Ascending aorta (tissue), 2 donors: ENCODE results near the gene DCTPP1. TPM values are rescaled to one million over a fixed set of nuclear protein-coding genes. Genes with fewer than 3 reads are reported as not detected.

Experiments
- DNase-seq, 2 donors: peaks; one replicate each; pipeline ENCODE4 v3.0.0-alpha.2; 2019; ENCODE audit warnings: low spot score in 2 of 2
- H3K27ac ChIP-seq, 2 donors: fragments of 200-600 bp; sonication (generic); one replicate each; pipeline ENCODE4 v1.5.1; 2016 to 2017; ENCODE audit warnings: mild to moderate bottlenecking in 1 of 2
- H3K27me3 ChIP-seq: fragments of 200-600 bp; sonication (generic); one replicate; pipeline ENCODE4 v1.5.1; 2017
- H3K36me3 ChIP-seq, 2 donors: fragments of 200-600 bp; sonication (generic); one replicate each; pipeline ENCODE4 v1.5.1; 2016
- H3K4me1 ChIP-seq, 2 donors: fragments of 200-600 bp; sonication (generic); one replicate each; pipeline ENCODE4 v1.5.1; 2016 to 2017; ENCODE audit warnings: mild to moderate bottlenecking in 1 of 2
- H3K4me3 ChIP-seq, 2 donors: fragments of 200-600 bp; sonication (generic); one replicate each; pipeline ENCODE4 v1.5.1; 2016 to 2017; ENCODE audit warnings: mild to moderate bottlenecking in 1 of 2
- H3K9me3 ChIP-seq, 2 donors: fragments of 200-600 bp; sonication (generic); one replicate each; pipeline ENCODE4 v1.5.1; 2016
- intact Hi-C: fragments of 100-400 bp; cut with DNase I; formaldehyde crosslinking; loops from one replicate; pipeline ENCODE4 v1.15.1; 2023
- total RNA-seq: library from RNA; depleted of rRNA; stranded (reverse); fragments of >200 nt; gene quantifications from one replicate; pipeline ENCODE4 v1.1.0, GENCODE V29; 2016
- TF ChIP-seq, protein P1 (sequence below), 3 experiments: fragments of 200-600 bp in 2 of 3; fragments of 450-650 bp in 1 of 3; sonication (generic) in 2 of 3; IDR thresholded peaks; one replicate each; pipeline ENCODE4 v1.5.1; 2016 to 2019; ENCODE audit warnings: antibody characterized with exemption in 3 of 3, mild to moderate bottlenecking in 1 of 3, moderate library complexity in 1 of 3

DCTPP1 gene
- total RNA-seq, 1 donor from 2014 or later: 7.2 TPM

DNA sequence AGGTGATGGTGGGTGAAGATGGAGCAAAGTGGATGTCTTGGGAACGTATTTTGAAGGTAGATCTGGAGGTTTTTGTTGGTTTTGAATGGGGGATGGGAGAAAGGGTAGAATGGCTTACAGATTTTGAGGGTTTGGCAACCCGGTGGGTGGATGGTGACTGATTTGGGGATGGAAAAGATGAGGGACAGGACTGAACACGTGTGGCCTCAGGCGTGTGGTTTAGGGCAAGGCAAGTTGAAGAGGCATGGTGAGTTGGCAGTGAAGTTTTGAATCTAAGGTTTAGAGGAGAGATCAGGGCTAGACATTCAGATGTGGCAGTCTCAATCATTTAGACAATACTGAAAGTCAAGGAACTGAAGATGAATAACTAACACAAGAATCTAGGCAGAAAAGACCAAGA lies 5.0 kb upstream of the DCTPP1 start:
- Histone ChIP-seq H3K36me3 (no peaks in the 10 kb centered on the region), H3K4me1 (peaks cover 4% of the 10 kb centered on the region in 2 donors), H3K9me3 (no peaks in the 10 kb centered on the region), H3K27me3 (no peaks in the 10 kb centered on the region), H3K27ac (no peak overlapping the region), H3K4me3 (no peak overlapping the region)
- DNase-seq: no peak
- TF ChIP-seq, protein P1, sequence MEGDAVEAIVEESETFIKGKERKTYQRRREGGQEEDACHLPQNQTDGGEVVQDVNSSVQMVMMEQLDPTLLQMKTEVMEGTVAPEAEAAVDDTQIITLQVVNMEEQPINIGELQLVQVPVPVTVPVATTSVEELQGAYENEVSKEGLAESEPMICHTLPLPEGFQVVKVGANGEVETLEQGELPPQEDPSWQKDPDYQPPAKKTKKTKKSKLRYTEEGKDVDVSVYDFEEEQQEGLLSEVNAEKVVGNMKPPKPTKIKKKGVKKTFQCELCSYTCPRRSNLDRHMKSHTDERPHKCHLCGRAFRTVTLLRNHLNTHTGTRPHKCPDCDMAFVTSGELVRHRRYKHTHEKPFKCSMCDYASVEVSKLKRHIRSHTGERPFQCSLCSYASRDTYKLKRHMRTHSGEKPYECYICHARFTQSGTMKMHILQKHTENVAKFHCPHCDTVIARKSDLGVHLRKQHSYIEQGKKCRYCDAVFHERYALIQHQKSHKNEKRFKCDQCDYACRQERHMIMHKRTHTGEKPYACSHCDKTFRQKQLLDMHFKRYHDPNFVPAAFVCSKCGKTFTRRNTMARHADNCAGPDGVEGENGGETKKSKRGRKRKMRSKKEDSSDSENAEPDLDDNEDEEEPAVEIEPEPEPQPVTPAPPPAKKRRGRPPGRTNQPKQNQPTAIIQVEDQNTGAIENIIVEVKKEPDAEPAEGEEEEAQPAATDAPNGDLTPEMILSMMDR (IDR thresholded peaks at IDR 0.05): no peak
- intact Hi-C loops: no loop called here

DNA sequence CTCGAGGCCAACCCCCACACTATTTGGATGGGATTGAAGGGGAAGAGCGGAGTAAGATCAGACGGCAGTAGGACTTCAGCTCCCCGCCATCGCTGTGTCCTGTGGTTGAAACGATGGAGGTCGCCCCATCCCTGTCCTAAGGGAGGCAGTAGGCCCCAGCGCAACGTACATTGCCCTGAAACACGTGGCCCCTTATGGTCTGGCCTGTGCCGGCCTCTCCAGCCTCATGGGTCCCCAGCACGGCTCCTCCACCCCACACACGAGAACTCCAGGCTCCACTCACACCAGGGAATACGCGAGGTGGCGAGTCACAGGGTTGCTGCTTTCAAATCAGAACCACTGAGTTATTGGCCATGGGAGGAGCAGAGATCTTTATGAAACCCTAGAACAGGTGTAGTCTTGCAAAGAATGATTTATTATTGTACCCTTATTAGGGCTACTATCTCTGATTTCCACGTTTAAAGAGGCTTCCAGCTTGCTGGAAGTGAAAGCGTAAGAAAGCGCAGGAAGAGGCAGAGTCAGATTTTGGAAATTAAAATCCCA lies 669 bp upstream of the DCTPP1 start:
- TF ChIP-seq, protein P1 (IDR thresholded peaks at IDR 0.05): peak in 1 of 3 experiments; percentile 5
- peak overlapping the region; percentile 18 to 81 for H3K4me3 ChIP-seq
- peaks cover 4 to 11% of the 10 kb centered on the region in 2 donors for H3K4me1 ChIP-seq

DNA sequence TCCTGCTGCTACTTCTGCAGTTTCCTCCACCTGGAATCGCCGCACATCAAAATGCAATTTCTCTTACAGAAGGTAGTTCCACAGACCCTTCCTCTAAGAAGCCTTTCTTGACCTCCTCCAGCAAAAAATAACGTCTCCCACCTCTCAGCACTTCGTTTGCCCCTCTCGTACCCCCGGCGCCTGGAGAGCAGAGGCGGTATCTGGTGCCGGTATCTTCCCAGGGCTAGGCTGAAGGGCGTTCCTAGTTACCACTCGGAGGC lies 482 bp downstream of the DCTPP1 start:
- intact Hi-C loops: no loop called here
- peak overlapping the region; percentile 67 to 80 for H3K27ac ChIP-seq
- TF ChIP-seq, protein P1 (IDR thresholded peaks at IDR 0.05): no peak

More for the DNA sequence above, 669 bp upstream of the DCTPP1 start:
- Histone ChIP-seq H3K27me3 (no peaks in the 10 kb centered on the region), H3K36me3 (peaks cover 0 to under 1% of the 10 kb centered on the region in 2 donors), H3K27ac (peak overlapping the region; percentile 67 to 80), H3K9me3 (no peaks in the 10 kb centered on the region)
- no peak for DNase-seq
- intact Hi-C loops: loop anchor here (1.0 to 2.0 kb wide), 3 partner anchors 15 to 104 kb away; partner anchors contain the start of genes SEPHS2, ZNF747 and ZNF768

GRCh38 chr16:30428055-30428454 lies 1.8 kb downstream of the DCTPP1 start:
- H3K36me3 ChIP-seq: peaks cover under 1 to 17% of the 10 kb centered on the region in 2 donors
- intact Hi-C loops: no loop called here
- no peaks in the 10 kb centered on the region for H3K9me3 ChIP-seq
- no peak overlapping the region for H3K27ac ChIP-seq
- H3K4me1 ChIP-seq: peaks cover 4 to 11% of the 10 kb centered on the region in 2 donors
- no peak overlapping the region for H3K4me3 ChIP-seq
- TF ChIP-seq, protein P1 (IDR thresholded peaks at IDR 0.05): no peak
- no peak for DNase-seq
- H3K27me3 ChIP-seq: no peaks in the 10 kb centered on the region

More for the DNA sequence above, 482 bp downstream of the DCTPP1 start:
- H3K9me3 ChIP-seq: no peaks in the 10 kb centered on the region
- H3K36me3 ChIP-seq: peaks cover 0 to 5% of the 10 kb centered on the region in 2 donors
- peak overlapping the region; percentile 64 to 81 for H3K4me3 ChIP-seq
- peaks cover 4 to 11% of the 10 kb centered on the region in 2 donors for H3K4me1 ChIP-seq
- DNase-seq: no peak
- no peaks in the 10 kb centered on the region for H3K27me3 ChIP-seq

- TF ChIP-seq, protein P1 (IDR thresholded peaks at IDR 0.05): no peak
- intact Hi-C loops: no loop called here
These were observed 8.8 kb downstream of the DCTPP1 start for GRCh38 chr16:30421010-30421409.

More at GRCh38 chr16:30421010-30421409, 8.8 kb downstream of the DCTPP1 start:
- Histone ChIP-seq H3K4me3 (no peak overlapping the region), H3K9me3 (no peaks in the 10 kb centered on the region), H3K27ac (no peak overlapping the region), H3K27me3 (no peaks in the 10 kb centered on the region), H3K36me3 (peaks cover 11 to 31% of the 10 kb centered on the region in 2 donors), H3K4me1 (peaks cover 7 to 9% of the 10 kb centered on the region in 2 donors)
- DNase-seq: no peak
